HepG2 (cell line): ENCODE measurements around the gene NARF. TPM values are rescaled to one million over a fixed set of nuclear protein-coding genes. Genes with fewer than 3 reads are reported as not detected.

Experiments used
- ATAC-seq: fragments of 200-7000 bp; cut with Tn5 transposase; 3 replicates; pipeline ENCODE4 v1.9.1; 2020; ENCODE audit warnings: mild to moderate bottlenecking, moderate library complexity
- BruUV-seq: library from RNA; stranded (reverse); fragments of 400-500 nt; replicated peaks from 2 replicates; lab custom pipeline; 2021; lab: Mats Ljungman, UMichigan
- CTCF ChIA-PET: fragments of 300-600 bp; formaldehyde crosslinking; extraction: SDS; loops from one replicate; lab custom pipeline; 2021; ENCODE audit warnings: low total read pairs, inconsistent platforms, low intra/inter-chr PET ratio; lab: Yijun Ruan, JAX
- POLR2A ChIA-PET: fragments of 350-600 bp; sonication (Branson Sonifier 250); formaldehyde crosslinking; loops from one replicate; lab custom pipeline; 2020; ENCODE audit warnings: antibody characterized with exemption, inconsistent platforms; lab: Yijun Ruan, JAX
- DNase-seq: peaks from one replicate; pipeline ENCODE4 v3.0.0-alpha.2; 2015; ENCODE audit warnings: low spot score
- FAIRE-seq: peaks from 3 replicates; lab custom pipeline; 2011; peaks lifted over from hg19 to GRCh38; lab: Jason Lieb, UNC
- H2AFZ ChIP-seq: one replicate; pipeline ENCODE4 v1.6.1; 2011; ENCODE audit warnings: low read length, inconsistent platforms
- H3K27ac ChIP-seq: fragments of 300-600 bp; 3 replicates; pipeline ENCODE4 v1.8.0; 2011; ENCODE audit warnings: mixed run types, mild to moderate bottlenecking, mixed read lengths, low read length, inconsistent platforms; ENCODE audit not compliant: insufficient read depth; ENCODE audit errors: extremely low read length
- H3K27me3 ChIP-seq, 2 experiments: fragments of 200-600 bp in 1 of 2; 2 replicates in 1 of 2; 3 replicates in 1 of 2; pipeline versions ENCODE4 v1.6.0 to v1.8.0; 2011; ENCODE audit warnings: low read length in 2 of 2, mild to moderate bottlenecking in 2 of 2, moderate library complexity in 2 of 2, inconsistent platforms in 1 of 2; ENCODE audit not compliant: insufficient read depth in 2 of 2, control insufficient read depth in 1 of 2
- H3K36me3 ChIP-seq, 2 experiments: fragments of 200-600 bp in 1 of 2; replicated peaks in 1 of 2; 2 replicates in 1 of 2; 3 replicates in 1 of 2; pipeline versions ENCODE4 v1.5.1 to v1.8.0; 2011; ENCODE audit warnings: low read length in 2 of 2, inconsistent platforms in 1 of 2; ENCODE audit not compliant: insufficient read depth in 2 of 2, control insufficient read depth in 1 of 2
- H3K4me1 ChIP-seq: 2 replicates; pipeline ENCODE4 v1.5.1; 2012; ENCODE audit warnings: low read length, inconsistent platforms; ENCODE audit not compliant: insufficient read depth
- H3K4me2 ChIP-seq: 2 replicates; pipeline ENCODE4 v1.6.0; 2011; ENCODE audit warnings: low read depth, low read length, inconsistent platforms
- H3K4me3 ChIP-seq, 3 experiments: fragments of 200-600 bp in 1 of 3; sonication (generic), shearing (Covaris generic) in 1 of 3; replicated peaks in 1 of 3; 2 replicates each; pipeline ENCODE4 v1.5.1; 2011 to 2016; ENCODE audit warnings: low read length in 3 of 3, inconsistent platforms in 2 of 3, low read depth in 2 of 3, mild to moderate bottlenecking in 2 of 3, control low read depth in 1 of 3, mixed read lengths in 1 of 3; ENCODE audit not compliant: insufficient read depth in 1 of 3
- H3K79me2 ChIP-seq: one replicate; pipeline ENCODE4 v1.6.1; 2011; ENCODE audit warnings: low read length, inconsistent platforms; ENCODE audit not compliant: insufficient read depth
- H3K9ac ChIP-seq: 2 replicates; pipeline ENCODE4 v1.6.0; 2011; ENCODE audit warnings: mild to moderate bottlenecking, low read depth, low read length, inconsistent platforms; ENCODE audit not compliant: insufficient read depth
- H3K9me3 ChIP-seq: 2 replicates; pipeline ENCODE4 v1.5.1; 2012; ENCODE audit warnings: mild to moderate bottlenecking, low read length
- H4K20me1 ChIP-seq: 2 replicates; pipeline ENCODE4 v1.6.0; 2011; ENCODE audit warnings: inconsistent platforms, mild to moderate bottlenecking, low read length, moderate library complexity; ENCODE audit not compliant: insufficient read depth
- DR1 ChIP-seq: sonication (generic); formaldehyde crosslinking; IDR thresholded peaks from 2 replicates; pipeline ENCODE4 v1.8.0; 2021; ENCODE audit warnings: mild to moderate bottlenecking, missing genetic modification reagents, inconsistent platforms
- EP300 ChIP-seq, 3 experiments: sonication (generic) in 1 of 3; formaldehyde crosslinking in 1 of 3; IDR thresholded peaks; 2 replicates each; pipeline versions ENCODE4 v1.5.1 to v1.6.1; 2011 to 2020; ENCODE audit warnings: low read depth in 2 of 3, low read length in 2 of 3, borderline replicate concordance in 1 of 3, improper control_type of control experiment in 1 of 3, mild to moderate bottlenecking in 1 of 3, missing genetic modification reagents in 1 of 3, moderate library complexity in 1 of 3
- FOXP1 ChIP-seq, 2 experiments: fragments of 450-650 bp in 1 of 2; IDR thresholded peaks; 2 replicates each; pipeline ENCODE4 v1.6.1; 2017 to 2018; ENCODE audit warnings: antibody characterized with exemption in 1 of 2
- ISL2 ChIP-seq: sonication (generic); formaldehyde crosslinking; IDR thresholded peaks from 2 replicates; pipeline ENCODE4 v1.5.0; 2020; ENCODE audit warnings: missing genetic modification reagents
- MLLT10 ChIP-seq: sonication (generic); formaldehyde crosslinking; IDR thresholded peaks from 2 replicates; pipeline ENCODE4 v1.4.0; 2020; ENCODE audit warnings: missing genetic modification reagents
- TCF12 ChIP-seq, 2 experiments: fragments of 450-650 bp in 1 of 2; sonication (generic) in 1 of 2; formaldehyde crosslinking in 1 of 2; IDR thresholded peaks; 2 replicates each; pipeline versions ENCODE4 v1.6.1 to v1.8.0; 2017 to 2022; ENCODE audit warnings: antibody characterized with exemption in 1 of 2, mild to moderate bottlenecking in 1 of 2, missing genetic modification reagents in 1 of 2, moderate library complexity in 1 of 2
- ZHX1 ChIP-seq: sonication (generic); formaldehyde crosslinking; IDR thresholded peaks from 2 replicates; pipeline ENCODE4 v1.8.1; 2022; ENCODE audit warnings: low read depth, mild to moderate bottlenecking, missing genetic modification reagents
- ZNF232 ChIP-seq: sonication (generic); formaldehyde crosslinking; IDR thresholded peaks from 2 replicates; pipeline ENCODE4 v1.4.0; 2020; ENCODE audit warnings: missing genetic modification reagents, borderline replicate concordance
- ZNF234 ChIP-seq: sonication (generic); formaldehyde crosslinking; conservative IDR thresholded peaks from 2 replicates; pipeline ENCODE4 v1.5.1; 2020; ENCODE audit warnings: mild to moderate bottlenecking, missing genetic modification reagents
- ZNF510 ChIP-seq: sonication (generic); formaldehyde crosslinking; IDR thresholded peaks from 2 replicates; pipeline ENCODE4 v1.4.0; 2020; ENCODE audit warnings: low read depth, mild to moderate bottlenecking, missing genetic modification reagents
- ZNF616 ChIP-seq: sonication (generic); formaldehyde crosslinking; IDR thresholded peaks from 2 replicates; pipeline ENCODE4 v1.5.0; 2020; ENCODE audit warnings: low read depth, mild to moderate bottlenecking, missing genetic modification reagents
- ZNF629 ChIP-seq: sonication (generic); formaldehyde crosslinking; conservative IDR thresholded peaks from 2 replicates; pipeline ENCODE4 v1.5.0; 2020; ENCODE audit warnings: missing genetic modification reagents
- WGBS: methylation state at CpG from one replicate; pipeline ENCODE4 v1.1.6; 2017; ENCODE audit warnings: low lambda C conversion rate; 5-methylcytosine and 5-hydroxymethylcytosine counted together
- in situ Hi-C: cut with HindIII; loops from 2 replicates; pipeline ENCODE4 v1.10.0; 2017; ENCODE audit warnings: low pct_unique_long_range_greater_than_20kb; ENCODE audit not compliant: extremely low pct_ligation_motif_present
- intact Hi-C: fragments of 100-400 bp; cut with micrococcal nuclease; formaldehyde crosslinking; loops from one replicate; pipeline ENCODE4 v1.10.0; 2022; ENCODE audit not compliant: unreplicated experiment
- polyA plus RNA-seq, 8 experiments: library from polyadenylated mRNA; depleted of rRNA in 3 of 8; stranded (reverse) in 7 of 8; unstranded in 1 of 8; fragments of >200 nt; fragmentation: Illumina TruSeq in 4 of 8; extraction: Trizol in 4 of 8; gene quantifications; 2 replicates each; pipeline versions ENCODE4 v1.2.1 to v1.2.3, GENCODE V29; 2011 to 2016; ENCODE audit warnings: low read depth in 4 of 8, missing spikeins in 1 of 8, mixed read lengths in 1 of 8; ENCODE audit not compliant: insufficient read depth in 1 of 8
- total RNA-seq, 5 experiments: library from RNA; depleted of rRNA; stranded (reverse); fragments of >200 nt; fragmentation: Illumina TruSeq; extraction: Trizol; gene quantifications; 2 replicates each; pipeline ENCODE4 v1.2.3, GENCODE V29; 2016; ENCODE audit warnings: low read depth in 1 of 5

NARF gene
- total and polyA plus RNA-seq, 2 of the 13 experiments (the other 11 are each of a cell fraction or from before 2014, with no cell fraction given) = 61.1 to 144 TPM

GRCh38 chr17:82428546-82428945 lies 30.0 kb upstream of the NARF start:
- TF ChIP-seq ZNF616 (CRISPR knock-in tag) (no peak), DR1 (CRISPR knock-in tag) (0 out of 2 replicates have a peak, but pooled peaks have one; percentile 27), ISL2 (CRISPR knock-in tag) (no peak), EP300 (IDR thresholded peaks at IDR 0.05; ENCODE audit: low read depth in 2 of 2, low read length in 2 of 2) (no peak), EP300 (CRISPR knock-in tag; IDR thresholded peaks at IDR 0.05; ENCODE audit: borderline replicate concordance) (no peak), MLLT10 (CRISPR knock-in tag) (no peak)
- 93% methylated on average over 3 of the region's 3 CpGs for WGBS
- Histone ChIP-seq H3K9me3 (no peaks in the 10 kb centered on the region), H3K4me2 (no peak overlapping the region), H3K4me1 (no peaks in the 10 kb centered on the region), H2AFZ (no peak overlapping the region), H3K4me3 (no peak overlapping the region), H4K20me1 (no peaks in the 10 kb centered on the region; the same call in 1 of the 2 replicates), H3K36me3 (peaks cover under 1 to 3% of the 10 kb centered on the region in 2 experiments; a peak in 1 of 5 replicates), H3K79me2 (no peaks in the 10 kb centered on the region), H3K27me3 (no peaks in the 10 kb centered on the region), H3K9ac (no peak overlapping the region), H3K27ac (no peak overlapping the region)
- ATAC-seq (no peak), DNase-seq (no peak), FAIRE-seq (no peak)
- BruUV-seq = no TSS peak
- ChIA-PET POLR2A (no interaction called here), CTCF (no interaction called here)
- intact Hi-C loops (no loop called here), in situ Hi-C loops (no loop called here)

GRCh38 chr17:82429824-82430223 lies 28.7 kb upstream of the NARF start:
- H3K27ac ChIP-seq = no peak overlapping the region

More at GRCh38 chr17:82429824-82430223, 28.7 kb upstream of the NARF start:
- H3K4me2 ChIP-seq = no peak overlapping the region
- no peaks in the 10 kb centered on the region; the same call in 1 of the 2 replicates for H4K20me1 ChIP-seq
- no peaks in the 10 kb centered on the region for H3K79me2 ChIP-seq
- no peaks in the 10 kb centered on the region for H3K4me1 ChIP-seq
- peaks cover 5 to 6% of the 10 kb centered on the region in 2 experiments; a peak in 1 of 5 replicates for H3K36me3 ChIP-seq
- POLR2A ChIA-PET = no interaction called here
- ATAC-seq (no peak), DNase-seq (no peak)
- H3K4me3 ChIP-seq = no peak overlapping the region
- no peaks in the 10 kb centered on the region for H3K27me3 ChIP-seq
- no peak overlapping the region for H2AFZ ChIP-seq
- TF ChIP-seq TCF12 (IDR thresholded peaks at IDR 0.05) (no peak), TCF12 (CRISPR knock-in tag; IDR thresholded peaks at IDR 0.05) (no peak), ZNF232 (CRISPR knock-in tag) (no peak), ZNF510 (CRISPR knock-in tag) (no peak), ZHX1 (CRISPR knock-in tag) (no peak), FOXP1 (IDR thresholded peaks at IDR 0.05) (no peak), FOXP1 (CRISPR knock-in tag; IDR thresholded peaks at IDR 0.05) (no peak), ZNF629 (CRISPR knock-in tag) (no peak), ZNF234 (CRISPR knock-in tag) (no peak)
- TF ChIP-seq, all 625 proteins: peak for 0
- intact Hi-C loops = no loop called here
- Histone ChIP-seq H3K9me3 (no peaks in the 10 kb centered on the region), H3K9ac (no peak overlapping the region)
- CTCF ChIA-PET = no interaction called here
- FAIRE-seq = no peak
- no TSS peak for BruUV-seq
- in situ Hi-C loops = no loop called here
- WGBS = 94% methylated on average over 7 of the region's 7 CpGs
